ENCODE results near the gene DPPA3. TPM values are rescaled to one million over a fixed set of nuclear protein-coding genes. Genes with fewer than 3 reads are reported as not detected.
"Not testable (repeated sequence)": the region's sequence is repeated elsewhere in the genome, so short reads cannot be mapped to it uniquely, and the experiment has no call there.

DPPA3 gene
- total RNA-seq, 1 experiment from 2014 or later, result not detected

DNA sequence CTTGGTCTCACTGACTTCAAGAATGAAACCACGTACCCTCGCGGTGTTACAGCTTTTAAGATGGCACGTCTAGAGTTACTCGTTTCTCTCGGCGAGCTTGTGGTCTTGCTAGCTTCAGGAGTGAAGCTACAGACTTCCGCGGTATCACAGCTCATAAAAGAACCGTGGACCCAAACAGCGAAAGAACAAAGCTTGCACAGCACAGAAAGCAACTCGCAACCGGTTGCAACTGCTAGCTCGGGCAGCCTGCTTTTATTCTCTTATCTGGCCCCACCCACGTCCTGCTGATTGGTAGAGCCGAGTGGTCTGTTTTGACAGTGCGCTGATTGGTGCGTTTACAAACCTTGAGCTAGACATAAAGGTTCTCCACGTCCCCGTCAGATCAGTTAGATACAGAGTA, 40.2 kb downstream of the DPPA3 start:
- no peak overlapping the region for H3K27ac ChIP-seq
- no peak overlapping the region for H3K4me3 ChIP-seq
- no peaks in the 10 kb centered on the region for H3K9me3 ChIP-seq (replicated peaks)
- no peaks in the 10 kb centered on the region for H3K36me3 ChIP-seq
- no peaks in the 10 kb centered on the region for H3K4me1 ChIP-seq (replicated peaks)
- no peaks in the 10 kb centered on the region for H3K27me3 ChIP-seq (replicated peaks)
- no peak for DNase-seq (ENCODE audit: low read depth in 1 of 2, low spot score in 2 of 2)

DNA sequence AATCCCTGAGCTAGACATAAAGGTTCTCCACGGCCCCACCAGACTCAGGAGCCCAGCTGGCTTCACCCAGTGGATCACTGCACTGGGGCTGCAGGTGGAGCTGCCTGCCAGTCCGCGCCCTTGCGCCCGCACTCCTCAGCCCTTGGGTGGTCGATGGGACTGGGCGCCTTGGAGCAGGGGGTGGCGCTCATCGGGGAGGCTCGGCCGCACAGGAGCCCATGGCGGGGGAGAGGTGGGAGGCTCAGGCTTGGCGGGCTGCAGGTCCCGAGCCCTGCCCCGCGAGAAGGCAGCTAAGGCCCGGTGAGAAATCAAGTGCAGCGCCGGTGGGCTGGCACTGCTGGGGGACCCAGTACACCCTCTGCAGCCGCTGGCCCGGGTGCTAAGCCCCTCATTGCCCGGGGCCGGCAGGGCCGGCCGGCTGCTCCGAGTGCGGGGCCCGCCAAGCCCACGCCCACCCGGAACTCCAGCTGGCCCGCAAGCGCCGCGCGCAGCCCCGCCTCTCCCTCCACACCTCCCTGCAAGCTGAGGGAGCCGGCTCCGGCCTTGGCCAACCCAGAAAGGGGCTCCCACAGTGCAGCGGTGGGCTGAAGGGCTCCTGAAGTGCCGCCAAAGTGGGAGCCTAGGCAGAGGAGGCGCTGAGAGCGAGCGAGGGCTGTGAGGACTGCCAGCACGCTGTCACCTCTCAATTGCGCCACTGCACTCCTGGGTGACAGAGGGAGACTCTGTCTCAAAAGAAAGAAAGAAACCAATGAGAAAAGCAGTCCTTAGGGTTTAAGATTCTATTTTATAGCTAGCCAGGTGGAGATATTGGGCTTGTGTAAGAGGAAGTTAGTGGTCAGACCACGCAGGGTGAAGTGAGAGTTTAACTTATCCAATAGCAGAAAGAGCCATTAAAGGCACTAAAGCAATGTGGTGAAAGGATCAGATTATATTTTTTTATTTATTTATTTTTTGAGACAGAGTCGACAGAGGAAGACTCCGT, 41.0 kb downstream of the DPPA3 start:
- not testable (repeated sequence) for H3K27ac ChIP-seq; DNase-seq (ENCODE audit: low read depth in 1 of 2, low spot score in 2 of 2); H3K4me1 ChIP-seq (replicated peaks); H3K9me3 ChIP-seq (replicated peaks); H3K27me3 ChIP-seq (replicated peaks); H3K36me3 ChIP-seq; H3K4me3 ChIP-seq

DNA sequence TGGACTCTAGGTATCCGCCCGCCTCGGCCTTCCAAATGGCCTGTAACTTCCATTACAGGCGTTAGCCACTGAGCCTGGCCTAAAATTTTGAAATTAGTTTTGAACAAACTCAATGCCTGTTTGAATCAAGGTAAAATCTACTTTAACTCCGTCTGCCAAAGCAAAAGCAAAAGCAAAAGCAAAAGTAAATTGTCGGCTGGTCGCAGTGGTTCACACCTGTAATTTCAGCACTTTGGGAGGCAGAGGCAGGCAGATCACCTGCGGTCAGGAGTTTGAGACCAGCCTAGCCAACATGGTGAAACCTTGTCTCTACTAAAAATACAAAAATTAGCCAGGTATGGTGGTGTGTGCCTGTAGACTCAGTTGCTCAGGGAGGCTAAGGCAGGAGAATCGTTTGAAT, 44.4 kb downstream of the DPPA3 start:
- H3K27me3 ChIP-seq (replicated peaks); H3K4me3 ChIP-seq; H3K9me3 ChIP-seq (replicated peaks); DNase-seq (ENCODE audit: low read depth in 1 of 2, low spot score in 2 of 2); H3K27ac ChIP-seq; H3K4me1 ChIP-seq (replicated peaks); H3K36me3 ChIP-seq: not testable (repeated sequence)

DNA sequence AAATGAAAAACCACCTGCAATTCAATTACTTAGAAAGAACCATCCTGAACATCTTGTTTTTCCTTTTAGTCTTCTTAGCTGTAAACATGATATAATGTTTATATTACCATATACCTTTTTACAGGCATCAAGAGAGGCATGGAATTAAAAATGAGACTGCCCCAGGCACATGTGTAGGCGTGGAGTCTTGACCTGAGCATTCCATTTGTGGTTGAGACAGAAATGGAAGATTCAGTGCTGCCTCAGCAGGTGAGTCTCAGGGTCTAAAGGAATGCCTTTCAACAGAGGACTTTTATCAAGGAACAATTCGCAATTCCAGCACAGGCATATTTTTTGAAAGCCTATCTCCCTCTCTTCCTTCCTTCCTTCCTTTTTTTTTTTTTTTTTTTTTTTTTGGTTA, 45.8 kb downstream of the DPPA3 start:
- no peak for DNase-seq (ENCODE audit: low read depth in 1 of 2, low spot score in 2 of 2)
- Histone ChIP-seq H3K36me3 (no peaks in the 10 kb centered on the region), H3K4me3 (no peak overlapping the region)

DNA sequence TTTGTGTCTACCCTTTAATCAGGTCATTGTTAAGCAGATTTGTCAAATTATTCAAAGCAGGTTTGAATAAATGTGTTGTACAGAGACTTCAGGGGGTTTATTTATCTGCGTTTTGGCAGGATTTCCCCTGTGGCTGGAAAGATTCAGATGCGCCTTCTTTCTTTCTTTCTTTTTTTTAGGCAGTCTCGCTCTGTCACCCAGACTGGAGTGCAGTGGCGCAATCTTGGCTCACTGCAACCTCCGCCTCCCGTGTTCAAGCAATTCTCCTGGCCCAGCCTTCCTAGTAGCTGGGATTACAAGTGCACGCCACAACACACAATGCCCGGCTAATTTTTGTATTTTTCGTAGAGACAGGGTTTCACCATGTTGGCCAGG, 47.5 kb downstream of the DPPA3 start:
- Histone ChIP-seq H3K27me3 (replicated peaks) (no peaks in the 10 kb centered on the region), H3K9me3 (replicated peaks) (peaks cover 2% of the 10 kb centered on the region), H3K4me3 (no peak overlapping the region), H3K36me3 (no peaks in the 10 kb centered on the region), H3K4me1 (replicated peaks) (no peaks in the 10 kb centered on the region), H3K27ac (no peak overlapping the region)
- no peak for DNase-seq (ENCODE audit: low read depth in 1 of 2, low spot score in 2 of 2)

More for the DNA sequence above, 45.8 kb downstream of the DPPA3 start:
- Histone ChIP-seq H3K4me1 (replicated peaks) (no peaks in the 10 kb centered on the region), H3K27me3 (replicated peaks) (no peaks in the 10 kb centered on the region), H3K27ac (no peak overlapping the region), H3K9me3 (replicated peaks) (no peaks in the 10 kb centered on the region)

Other genes with a start within 250 kb of the DPPA3 start
- 0.05 TPM in 1 of 2 replicates, not detected in the other for gene CD163, start 207.7 kb upstream of the DPPA3 start, total RNA-seq (2014; rRNA removed; shearing (Covaris generic))
- gene APOBEC1, start 45.5 kb upstream of the DPPA3 start, total RNA-seq (2014; rRNA removed; shearing (Covaris generic)), result not detected in 2 replicates
- not detected in 2 replicates for gene GDF3, start 15.7 kb upstream of the DPPA3 start, total RNA-seq (2014; rRNA removed; shearing (Covaris generic))
- not detected in 2 replicates for gene CLEC4C, start 35.9 kb downstream of the DPPA3 start, total RNA-seq (2014; rRNA removed; shearing (Covaris generic))
- gene NANOGNB, start 53.8 kb downstream of the DPPA3 start, total RNA-seq (2014; rRNA removed; shearing (Covaris generic)), result not detected in 2 replicates
- not detected in 2 replicates for gene NANOG, start 78.0 kb downstream of the DPPA3 start, total RNA-seq (2014; rRNA removed; shearing (Covaris generic))
- not detected in 2 replicates for gene SLC2A14, start 161.5 kb downstream of the DPPA3 start, total RNA-seq (2014; rRNA removed; shearing (Covaris generic))
- gene SLC2A3, start 224.8 kb downstream of the DPPA3 start, total RNA-seq (2014; rRNA removed; shearing (Covaris generic)), result 9.9 and 13.7 TPM in 2 replicates

All from SJSA1 (cell line).